Heart left ventricle (tissue), 16 donors: ENCODE data around the gene SKAP2. TPM values are rescaled to one million over a fixed set of nuclear protein-coding genes. Genes with fewer than 3 reads are reported as not detected.

Experiments
- ATAC-seq, 4 donors: fragments of 200-7000 bp; cut with Tn5 transposase; one replicate each; pipeline ENCODE4 v1.9.1; 2020 to 2022; ENCODE audit warnings: moderate library complexity in 4 of 4, mild to moderate bottlenecking in 3 of 4, moderate number of reproducible peaks in 1 of 4
- DNase-seq, 5 donors: peaks; one replicate each; pipeline ENCODE4 v3.0.0-alpha.2; 2020
- H3K27ac ChIP-seq, 12 donors: fragments of 200-600 bp; sonication (generic) in 4 of 12; one replicate each; pipeline versions ENCODE4 v1.5.0 to v1.8.0; 2016 to 2022; ENCODE audit warnings: mild to moderate bottlenecking in 2 of 12
- H3K27me3 ChIP-seq, 9 donors: fragments of 200-600 bp; sonication (generic) in 2 of 9; one replicate each; pipeline versions ENCODE4 v1.5.1 to v1.8.0; 2016 to 2022; ENCODE audit warnings: mild to moderate bottlenecking in 3 of 9
- H3K36me3 ChIP-seq, 9 donors: fragments of 200-600 bp; sonication (generic) in 2 of 9; one replicate each; pipeline versions ENCODE4 v1.5.0 to v1.8.0; 2018 to 2022; ENCODE audit warnings: mild to moderate bottlenecking in 2 of 9
- H3K4me1 ChIP-seq, 12 donors: fragments of 200-600 bp; sonication (generic) in 4 of 12; one replicate each; pipeline versions ENCODE4 v1.5.0 to v1.8.0; 2016 to 2022; ENCODE audit warnings: mild to moderate bottlenecking in 3 of 12
- H3K4me3 ChIP-seq, 12 donors: fragments of 200-600 bp; sonication (generic) in 4 of 12; one replicate each; pipeline versions ENCODE4 v1.5.0 to v1.8.0; 2017 to 2022; ENCODE audit warnings: mild to moderate bottlenecking in 9 of 12, moderate library complexity in 4 of 12
- H3K9me3 ChIP-seq, 12 donors: fragments of 200-600 bp; sonication (generic) in 4 of 12; one replicate each; pipeline versions ENCODE4 v1.5.0 to v1.8.0; 2016 to 2022; ENCODE audit warnings: mild to moderate bottlenecking in 1 of 12
- POLR2A ChIP-seq, 2 donors: fragments of 450-650 bp; IDR thresholded peaks; one replicate each; pipeline ENCODE4 v1.6.1; 2017; ENCODE audit warnings: antibody characterized with exemption in 2 of 2, mild to moderate bottlenecking in 2 of 2, moderate library complexity in 2 of 2
- WGBS, 4 donors: extraction: QIAGEN DNeasy Blood & Tissue Kit in 2 of 4; methylation state at CpG; one replicate each; pipeline versions ENCODE4 v1.1.5 to v1.1.7; 2013 to 2018; 5-methylcytosine and 5-hydroxymethylcytosine counted together
- intact Hi-C, 10 donors: fragments of 100-400 bp; cut with DNase I; formaldehyde crosslinking; loops; one replicate each; pipeline versions ENCODE4 v1.11.1 to v1.14.2; 2022
- polyA plus RNA-seq, 2 donors: library from polyadenylated mRNA; stranded (reverse); fragments of 200-250 nt; gene quantifications; one replicate each; pipeline ENCODE4 v1.2.3, GENCODE V29; 2013
- total RNA-seq, 9 donors: library from RNA; depleted of rRNA in 2 of 9; stranded (reverse); fragments of >200 nt in 2 of 9; fragmentation: NEBNext Ultra II Directional in 3 of 9; extraction: Animal tissue kit (Norgen Biotek cat#: 25700) in 3 of 9; gene quantifications; one replicate each; pipeline versions ENCODE4 v1.1.0 to v1.2.4, GENCODE V29; 2016 to 2023
- TF ChIP-seq, protein P1 (sequence below), 12 donors: fragments of 200-600 bp; sonication (generic) in 4 of 12; IDR thresholded peaks; one replicate each; pipeline versions ENCODE4 v1.5.0 to v1.8.0; 2018 to 2022; ENCODE audit warnings: antibody characterized with exemption in 12 of 12, mild to moderate bottlenecking in 5 of 12
- donor health status: ischemic (EF 13 %, LVEDD 7.1; RV severe dilation, severe dysfunction).
- donor health status: healthy with polysubstance abuse.
- donor health status: DM: no; HTN: yes; CAD: no.
- donor health status: DM: no; HTN: no; CAD: no.
- donor health status: ischemic (EF 25% LVEDD 6.9; RV normal size, moderate dysfunction).
- donor health status: ischemic (EF 25% LVEDD 5.7; RV mildly dilated, moderate dysfunction).
- donor health status: healthy.
- donor health status: DM: yes; HTN: yes; CAD: no.
- donor health status: ischemic (EF 35%, LVEDD 5.7; RV mildly dilated, moderate dysfunction).
- donor health status: nonischemic (EF 11% LVEDD 7.7; RV severe dilation, severe dysfunction).
- donor health status: DM: yes; HTN: yes; CAD: no.
- donor health status: PGD.
- donor health status: ischemic (EF 29% LVEDD 5.4; RV normal size, mild dysfunction).
- donor health status: nonischemic (EF 23%, LVEDD 6.1; RV moderate dilation, normal function).

SKAP2 gene
- total and polyA plus RNA-seq, 11 donors = 0.99 to 17.3 (median 3.6) TPM

DNA sequence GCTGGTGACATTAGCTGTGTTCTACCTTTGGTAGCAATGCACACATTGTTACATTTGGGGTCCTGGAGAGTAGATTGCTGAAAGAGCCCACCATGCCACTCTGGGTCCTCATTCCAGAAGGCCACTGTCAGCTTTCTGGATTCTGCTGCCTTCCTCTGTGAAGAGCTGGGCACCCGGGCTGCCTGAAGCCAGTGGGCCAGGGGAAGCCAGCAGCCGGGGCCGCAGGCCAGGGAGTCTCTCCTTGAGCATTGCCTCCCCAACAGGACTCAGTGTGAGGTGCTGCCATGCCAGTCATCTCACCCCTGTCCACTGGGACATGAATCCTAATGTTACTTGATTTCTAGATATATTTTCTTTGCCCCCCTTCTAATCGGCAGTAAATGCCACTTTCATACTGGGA, 234.0 kb downstream of the SKAP2 start:
- intact Hi-C loops = no loop called here
- Histone ChIP-seq H3K4me1 (no peaks in the 10 kb centered on the region), H3K4me3 (no peak overlapping the region), H3K27ac (no peak overlapping the region), H3K9me3 (no peaks in the 10 kb centered on the region), H3K36me3 (no peaks in the 10 kb centered on the region), H3K27me3 (peaks cover 0 to 8% (median 0%) of the 10 kb centered on the region in 9 donors)
- WGBS, 4 donors = 90 to 98% (median 94%) methylated on average over 4 of the region's 4 CpGs
- DNase-seq (no peak), ATAC-seq (no peak)
- TF ChIP-seq, protein P1, sequence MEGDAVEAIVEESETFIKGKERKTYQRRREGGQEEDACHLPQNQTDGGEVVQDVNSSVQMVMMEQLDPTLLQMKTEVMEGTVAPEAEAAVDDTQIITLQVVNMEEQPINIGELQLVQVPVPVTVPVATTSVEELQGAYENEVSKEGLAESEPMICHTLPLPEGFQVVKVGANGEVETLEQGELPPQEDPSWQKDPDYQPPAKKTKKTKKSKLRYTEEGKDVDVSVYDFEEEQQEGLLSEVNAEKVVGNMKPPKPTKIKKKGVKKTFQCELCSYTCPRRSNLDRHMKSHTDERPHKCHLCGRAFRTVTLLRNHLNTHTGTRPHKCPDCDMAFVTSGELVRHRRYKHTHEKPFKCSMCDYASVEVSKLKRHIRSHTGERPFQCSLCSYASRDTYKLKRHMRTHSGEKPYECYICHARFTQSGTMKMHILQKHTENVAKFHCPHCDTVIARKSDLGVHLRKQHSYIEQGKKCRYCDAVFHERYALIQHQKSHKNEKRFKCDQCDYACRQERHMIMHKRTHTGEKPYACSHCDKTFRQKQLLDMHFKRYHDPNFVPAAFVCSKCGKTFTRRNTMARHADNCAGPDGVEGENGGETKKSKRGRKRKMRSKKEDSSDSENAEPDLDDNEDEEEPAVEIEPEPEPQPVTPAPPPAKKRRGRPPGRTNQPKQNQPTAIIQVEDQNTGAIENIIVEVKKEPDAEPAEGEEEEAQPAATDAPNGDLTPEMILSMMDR (IDR thresholded peaks at IDR 0.05) = no peak
- no peak for TF ChIP-seq POLR2A (IDR thresholded peaks at IDR 0.05)

DNA sequence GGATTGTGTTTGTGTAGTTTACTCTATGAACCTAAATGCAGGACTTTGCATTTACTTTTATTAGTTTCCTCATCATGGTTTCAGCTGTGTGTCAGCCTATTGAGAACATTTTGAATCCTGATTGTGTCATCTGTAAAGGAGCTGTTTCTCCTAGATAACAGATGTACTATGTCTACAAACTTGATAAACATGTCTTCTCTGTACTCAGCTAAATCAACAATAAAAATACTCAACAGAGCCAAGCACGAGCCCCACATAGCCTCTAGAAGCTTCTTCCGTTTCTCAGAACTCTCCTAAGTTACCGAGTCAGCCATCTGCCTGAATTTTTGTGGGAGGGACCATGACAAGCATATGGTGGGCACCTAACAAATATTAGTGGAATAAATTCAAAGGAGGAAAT, 234.7 kb downstream of the SKAP2 start:
- Histone ChIP-seq H3K27ac (no peak overlapping the region), H3K27me3 (peaks cover 0 to 6% (median 0%) of the 10 kb centered on the region in 9 donors), H3K9me3 (no peaks in the 10 kb centered on the region), H3K4me1 (no peaks in the 10 kb centered on the region), H3K36me3 (no peaks in the 10 kb centered on the region), H3K4me3 (no peak overlapping the region)
- intact Hi-C loops = no loop called here
- ATAC-seq (no peak), DNase-seq (no peak)
- TF ChIP-seq POLR2A (IDR thresholded peaks at IDR 0.05) = no peak
- TF ChIP-seq, protein P1 (IDR thresholded peaks at IDR 0.05) = no peak
- WGBS, 4 donors = 58 to 79% (median 74%) methylated on average over 3 of the region's 3 CpGs

DNA sequence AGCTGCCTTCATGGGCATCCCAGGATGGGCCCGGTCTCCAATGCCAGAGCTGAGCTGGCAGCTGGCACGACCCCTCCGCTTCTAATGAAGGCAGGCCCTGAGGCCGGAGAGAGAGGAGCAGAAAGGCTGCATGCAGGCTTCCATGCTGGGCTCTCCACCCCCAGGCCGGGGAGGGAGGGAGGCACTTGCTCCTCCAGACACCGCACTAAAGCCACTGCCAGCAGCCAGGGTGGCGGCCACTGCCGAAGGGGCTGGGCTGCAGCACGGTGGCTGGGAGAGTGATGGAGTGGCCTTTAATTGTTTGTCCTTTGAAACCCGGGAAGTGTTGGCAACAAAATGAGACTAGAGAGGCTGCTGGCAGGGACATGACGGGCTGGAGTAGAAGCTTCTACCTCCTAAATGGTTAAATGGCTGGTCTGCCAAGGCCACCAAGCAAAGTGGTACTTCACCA, 236.5 kb downstream of the SKAP2 start:
- intact Hi-C loops = no loop called here
- peak in 1 of 5 donors; percentile 46 for DNase-seq
- H3K4me1 ChIP-seq = no peaks in the 10 kb centered on the region
- peaks cover 0 to 6% (median 0%) of the 10 kb centered on the region in 9 donors for H3K27me3 ChIP-seq
- 41 to 59% (median 52%) methylated on average over 7 to 11 of the region's 11 CpGs for WGBS, 4 donors
- H3K27ac ChIP-seq = no peak overlapping the region
- H3K4me3 ChIP-seq = no peak overlapping the region
- H3K36me3 ChIP-seq = no peaks in the 10 kb centered on the region
- peak in 3 of 4 donors; percentile 24 to 72 (median 41) for ATAC-seq
- no peaks in the 10 kb centered on the region for H3K9me3 ChIP-seq
- TF ChIP-seq POLR2A (IDR thresholded peaks at IDR 0.05) = no peak
- TF ChIP-seq, protein P1 (IDR thresholded peaks at IDR 0.05) = no peak

DNA sequence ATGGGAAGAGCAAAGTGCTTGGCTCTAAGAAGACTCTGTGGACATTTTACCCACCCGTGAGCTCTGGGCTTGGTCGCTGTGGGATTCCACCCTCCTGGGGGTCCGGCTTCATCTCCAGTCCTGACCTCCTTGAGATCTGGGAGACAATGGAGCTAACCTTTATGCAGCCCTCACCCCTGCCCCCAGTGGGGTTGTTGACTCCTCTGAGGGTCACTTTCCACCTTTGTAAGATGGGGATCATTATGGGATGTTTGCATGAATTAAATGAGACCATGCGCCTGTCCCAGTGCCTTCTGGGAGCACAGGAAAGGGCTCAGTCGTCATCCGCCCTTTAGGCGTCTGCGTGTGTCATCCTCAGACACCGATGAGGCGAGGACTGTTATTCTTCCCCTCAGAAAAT, 237.2 kb downstream of the SKAP2 start:
- intact Hi-C loops = no loop called here
- H3K4me1 ChIP-seq = no peaks in the 10 kb centered on the region
- H3K36me3 ChIP-seq = no peaks in the 10 kb centered on the region
- H3K27me3 ChIP-seq = peaks cover 0 to 6% (median 0%) of the 10 kb centered on the region in 9 donors
- H3K27ac ChIP-seq = no peak overlapping the region
- TF ChIP-seq, protein P1 (IDR thresholded peaks at IDR 0.05) = no peak
- TF ChIP-seq POLR2A (IDR thresholded peaks at IDR 0.05) = no peak
- H3K9me3 ChIP-seq = no peaks in the 10 kb centered on the region
- ATAC-seq = no peak
- DNase-seq = no peak
- 92 to 95% (median 93%) methylated on average over 10 of the region's 10 CpGs for WGBS, 4 donors
- no peak overlapping the region for H3K4me3 ChIP-seq
